Left ventricle myocardium inferior (tissue), 1 donor: ENCODE results near the gene SLC8A1. TPM values are rescaled to one million over a fixed set of nuclear protein-coding genes. Genes with fewer than 3 reads are reported as not detected.
A peak's percentile ranks its signal among the peaks of the same experiment; 100 is the strongest.

Source experiments
- DNase-seq: peaks from one replicate; pipeline ENCODE4 v3.0.0-alpha.2; 2020
- H3K27ac ChIP-seq: fragments of 200-600 bp; replicated peaks from 2 replicates; pipeline ENCODE4 v1.8.0; 2021
- H3K27me3 ChIP-seq: fragments of 200-600 bp; 2 replicates; pipeline ENCODE4 v1.8.0; 2021; ENCODE audit warnings: low read depth
- H3K36me3 ChIP-seq: fragments of 200-600 bp; 2 replicates; pipeline ENCODE4 v1.8.0; 2021
- H3K4me1 ChIP-seq: fragments of 200-600 bp; 2 replicates; pipeline ENCODE4 v1.8.0; 2021
- H3K4me3 ChIP-seq: fragments of 200-600 bp; 2 replicates; pipeline ENCODE4 v1.8.0; 2021; ENCODE audit warnings: mild to moderate bottlenecking, moderate library complexity
- H3K9me3 ChIP-seq: fragments of 200-600 bp; replicated peaks from 2 replicates; pipeline ENCODE4 v1.8.0; 2021
- intact Hi-C: fragments of 100-400 bp; cut with micrococcal nuclease; formaldehyde crosslinking; loops from one replicate; pipeline ENCODE4 v1.11.0; 2022
- total RNA-seq: library from RNA; stranded (reverse); fragmentation: NEBNext Ultra II Directional; extraction: Animal tissue kit (Norgen Biotek cat#: 25700); gene quantifications from one replicate; pipeline ENCODE4 v1.2.1, GENCODE V29; 2021
- TF ChIP-seq, protein P1 (sequence below): fragments of 200-600 bp; IDR thresholded peaks from 2 replicates; pipeline ENCODE4 v1.8.0; 2021; ENCODE audit warnings: antibody characterized with exemption, mild to moderate bottlenecking, borderline replicate concordance
- donor health status: DM: no; HTN: yes; CAD: no; lungs with severe emphysema.

Gene SLC8A1
- total RNA-seq, 1 donor from 2014 or later: 990 TPM

DNA sequence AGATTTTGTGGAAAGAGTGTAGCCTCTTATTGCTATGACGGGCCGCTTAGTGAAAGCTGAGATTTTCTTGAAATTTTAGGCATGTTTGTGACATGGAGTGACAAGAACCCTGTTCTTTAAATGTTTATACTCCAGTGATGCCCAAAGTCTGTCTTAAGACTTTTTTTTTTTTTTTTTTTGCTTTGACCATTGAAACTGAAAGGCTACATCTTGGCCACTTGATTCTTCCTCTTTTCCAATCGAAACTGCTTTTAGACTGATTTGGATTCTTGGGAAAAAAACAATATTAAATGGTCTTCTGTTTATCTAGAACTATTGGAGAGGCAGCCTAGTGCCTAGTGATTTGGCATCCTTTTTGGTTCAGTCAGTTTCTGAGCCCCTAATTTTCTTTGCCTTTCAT, 2.4 kb upstream of the SLC8A1 start:
- Histone ChIP-seq H3K27me3 (no peaks in the 10 kb centered on the region), H3K27ac (peak overlapping the region; percentile 78), H3K36me3 (no peaks in the 10 kb centered on the region), H3K9me3 (no peaks in the 10 kb centered on the region), H3K4me1 (peaks cover 89% of the 10 kb centered on the region), H3K4me3 (no peak overlapping the region)
- intact Hi-C loops: no loop called here
- no peak for DNase-seq
- TF ChIP-seq, protein P1, sequence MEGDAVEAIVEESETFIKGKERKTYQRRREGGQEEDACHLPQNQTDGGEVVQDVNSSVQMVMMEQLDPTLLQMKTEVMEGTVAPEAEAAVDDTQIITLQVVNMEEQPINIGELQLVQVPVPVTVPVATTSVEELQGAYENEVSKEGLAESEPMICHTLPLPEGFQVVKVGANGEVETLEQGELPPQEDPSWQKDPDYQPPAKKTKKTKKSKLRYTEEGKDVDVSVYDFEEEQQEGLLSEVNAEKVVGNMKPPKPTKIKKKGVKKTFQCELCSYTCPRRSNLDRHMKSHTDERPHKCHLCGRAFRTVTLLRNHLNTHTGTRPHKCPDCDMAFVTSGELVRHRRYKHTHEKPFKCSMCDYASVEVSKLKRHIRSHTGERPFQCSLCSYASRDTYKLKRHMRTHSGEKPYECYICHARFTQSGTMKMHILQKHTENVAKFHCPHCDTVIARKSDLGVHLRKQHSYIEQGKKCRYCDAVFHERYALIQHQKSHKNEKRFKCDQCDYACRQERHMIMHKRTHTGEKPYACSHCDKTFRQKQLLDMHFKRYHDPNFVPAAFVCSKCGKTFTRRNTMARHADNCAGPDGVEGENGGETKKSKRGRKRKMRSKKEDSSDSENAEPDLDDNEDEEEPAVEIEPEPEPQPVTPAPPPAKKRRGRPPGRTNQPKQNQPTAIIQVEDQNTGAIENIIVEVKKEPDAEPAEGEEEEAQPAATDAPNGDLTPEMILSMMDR: no peak

DNA sequence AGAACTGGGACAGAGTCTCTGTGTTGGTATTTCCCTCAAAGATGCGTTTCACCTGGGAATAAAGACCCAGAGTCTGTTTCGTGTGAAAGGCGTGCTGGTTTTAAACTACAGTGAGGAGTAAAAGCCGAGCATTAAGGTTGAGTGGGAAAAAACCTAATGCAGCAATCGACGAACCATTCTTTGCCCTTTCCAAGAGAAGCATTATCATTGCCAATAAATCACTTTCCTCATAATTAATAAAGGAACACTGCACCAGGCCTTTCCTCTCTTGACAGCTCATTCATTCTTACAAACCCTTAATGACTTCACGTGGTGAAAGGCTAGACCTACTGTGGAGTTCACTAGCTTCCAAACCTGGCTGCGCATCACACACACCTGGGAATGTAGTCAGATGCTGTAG, 896 bp upstream of the SLC8A1 start:
- H3K4me3 ChIP-seq: peak overlapping the region; percentile 71

DNA sequence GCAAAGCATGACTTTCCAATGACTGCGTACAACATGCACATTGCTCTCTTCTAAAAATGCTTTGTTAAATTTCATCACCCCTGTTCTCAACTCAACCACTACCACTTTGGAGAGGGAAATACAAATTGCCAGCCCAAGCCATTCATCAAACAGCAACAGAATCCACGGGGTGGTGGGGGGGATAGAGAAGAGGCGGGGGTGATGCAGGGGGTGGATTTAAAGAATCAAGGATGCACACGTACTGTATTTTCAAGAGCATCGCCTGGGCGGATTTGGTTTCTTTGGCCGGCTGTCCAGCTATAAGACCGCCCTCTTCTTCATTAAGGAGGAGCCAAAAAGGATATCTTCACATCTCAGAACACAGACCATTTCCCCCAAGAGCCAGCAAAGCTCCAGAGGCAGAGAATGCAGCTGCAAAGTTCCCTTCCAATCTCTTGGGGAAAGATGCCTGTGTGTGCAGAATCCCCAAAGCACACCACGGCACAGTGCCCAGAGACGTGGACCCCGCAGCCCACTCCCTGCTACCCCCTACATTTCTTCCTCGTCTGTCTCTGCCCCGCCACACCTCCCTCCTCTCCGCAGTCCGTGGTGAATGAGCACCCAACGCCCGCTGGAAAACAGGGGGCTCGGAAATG, 977 bp downstream of the SLC8A1 start:
- TF ChIP-seq, protein P1: no peak
- intact Hi-C loops: no loop called here
- peaks cover 8% of the 10 kb centered on the region for H3K36me3 ChIP-seq
- no peaks in the 10 kb centered on the region for H3K9me3 ChIP-seq
- H3K4me1 ChIP-seq: peaks cover 93% of the 10 kb centered on the region
- H3K27me3 ChIP-seq: no peaks in the 10 kb centered on the region
- H3K4me3 ChIP-seq: peak overlapping the region; percentile 71
- peak overlapping the region; percentile 78 for H3K27ac ChIP-seq
- peak; percentile 31 for DNase-seq

More for the DNA sequence above, 896 bp upstream of the SLC8A1 start:
- peaks cover 89% of the 10 kb centered on the region for H3K4me1 ChIP-seq
- H3K9me3 ChIP-seq: no peaks in the 10 kb centered on the region
- peak overlapping the region; percentile 78 for H3K27ac ChIP-seq
- DNase-seq: no peak
- intact Hi-C loops: no loop called here
- H3K27me3 ChIP-seq: no peaks in the 10 kb centered on the region
- TF ChIP-seq, protein P1: no peak
- no peaks in the 10 kb centered on the region for H3K36me3 ChIP-seq

DNA sequence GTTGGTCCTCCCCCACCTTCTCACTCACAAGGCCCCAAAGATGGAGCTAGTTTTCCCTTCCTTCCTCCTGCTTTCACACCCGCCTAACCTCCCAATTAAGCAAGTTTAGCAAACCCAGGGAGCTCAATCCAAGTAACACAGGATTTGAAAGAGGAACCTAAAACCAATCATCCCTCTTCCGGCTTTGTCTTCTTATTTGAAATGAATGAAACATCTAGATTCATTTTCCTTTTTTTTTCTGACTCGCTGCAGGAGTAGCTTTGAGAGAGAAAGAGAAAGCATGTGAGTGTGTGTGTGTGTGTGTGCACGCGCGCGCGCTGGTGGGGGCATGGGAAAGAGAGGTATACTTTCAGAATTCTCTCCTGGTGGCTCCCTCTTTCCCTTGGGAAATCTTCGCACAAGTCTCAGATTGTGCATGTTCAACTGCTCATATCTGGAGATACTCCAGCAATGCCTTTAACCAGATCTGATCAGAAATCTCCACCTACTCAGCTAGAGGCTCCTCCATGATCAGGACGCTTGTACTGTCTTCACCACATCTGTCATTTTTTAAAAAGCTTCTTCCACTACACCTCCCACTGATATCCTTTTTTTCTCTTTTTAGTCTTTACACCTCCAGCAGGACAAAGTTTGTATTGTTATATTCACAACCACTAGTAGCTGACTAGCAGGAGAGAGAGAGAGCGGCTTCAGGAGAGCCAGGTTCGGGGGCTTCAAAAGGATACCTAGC, 1.7 kb downstream of the SLC8A1 start:
- Histone ChIP-seq H3K36me3 (peaks cover 13% of the 10 kb centered on the region), H3K4me3 (peak overlapping the region; percentile 71), H3K27ac (peak overlapping the region; percentile 78), H3K4me1 (peaks cover 93% of the 10 kb centered on the region), H3K9me3 (no peaks in the 10 kb centered on the region), H3K27me3 (no peaks in the 10 kb centered on the region)
- DNase-seq: peak; percentile 39
- intact Hi-C loops: no loop called here
- TF ChIP-seq, protein P1: no peak

DNA sequence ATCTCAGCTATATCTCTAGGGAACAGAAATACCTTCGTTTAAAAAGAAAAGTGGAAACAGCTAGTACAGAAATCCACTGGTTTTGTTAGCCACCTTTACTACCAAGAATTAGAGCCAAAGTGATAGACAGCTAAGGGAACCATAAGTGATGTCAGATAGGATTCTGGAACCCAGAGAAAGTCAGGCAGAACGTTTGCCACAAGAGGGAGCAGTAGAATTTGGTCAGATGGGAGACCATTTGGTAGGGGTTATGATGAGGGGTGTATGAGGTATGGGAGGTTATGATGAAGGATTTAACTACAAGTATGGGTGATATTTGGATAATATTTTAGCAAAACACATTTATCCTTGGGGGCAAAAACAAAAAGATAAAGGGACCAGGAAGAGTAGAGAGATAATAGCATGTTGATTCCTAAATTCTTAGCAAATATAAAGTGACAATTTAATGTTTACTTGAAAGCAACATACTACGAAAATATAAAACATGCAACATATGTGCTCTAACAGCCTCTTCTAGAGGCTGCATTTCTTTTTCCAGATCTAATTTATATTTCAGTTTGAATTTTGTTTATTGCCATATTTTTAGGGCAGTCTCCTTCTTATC, 3.3 kb downstream of the SLC8A1 start:
- Histone ChIP-seq H3K27ac (peak overlapping the region; percentile 78), H3K4me1 (peaks cover 83% of the 10 kb centered on the region)

More for the DNA sequence above, 3.3 kb downstream of the SLC8A1 start:
- Histone ChIP-seq H3K4me3 (no peak overlapping the region), H3K9me3 (no peaks in the 10 kb centered on the region), H3K36me3 (peaks cover 15% of the 10 kb centered on the region), H3K27me3 (no peaks in the 10 kb centered on the region)
- no peak for DNase-seq
- TF ChIP-seq, protein P1: peak; percentile 66
- intact Hi-C loops: no loop called here
